H1 (cell line): ENCODE measurements around the gene LTC4S. TPM values are rescaled to one million over a fixed set of nuclear protein-coding genes. Genes with fewer than 3 reads are reported as not detected.

Source experiments
- CTCF ChIA-PET: fragments of 300-600 bp; sonication (Branson Sonifier 250); formaldehyde crosslinking; loops from one replicate; lab custom pipeline; 2021; ENCODE audit not compliant: partially characterized antibody; lab: Charles Lee
- POLR2A ChIA-PET: fragments of 300-600 bp; sonication (Branson Sonifier 250); formaldehyde crosslinking; loops from one replicate; lab custom pipeline; 2021; ENCODE audit warnings: inconsistent platforms; ENCODE audit not compliant: partially characterized antibody; lab: Charles Lee
- DNase-seq, 2 experiments: peaks; one replicate each; pipeline versions ENCODE4 v3.0.0 to v3.0.0-alpha.2; 2010 to 2022; ENCODE audit warnings: low spot score in 2 of 2, low read depth in 1 of 2, mixed read lengths in 1 of 2
- FAIRE-seq: peaks from 2 replicates; lab custom pipeline; 2011; peaks lifted over from hg19 to GRCh38; lab: Jason Lieb, UNC
- H2AFZ ChIP-seq: 2 replicates; pipeline ENCODE4 v1.8.1; 2012; ENCODE audit warnings: low read length, inconsistent platforms
- H2AK5ac ChIP-seq: 2 replicates; pipeline ENCODE4 v1.6.1; 2013; ENCODE audit warnings: low read depth, low read length
- H2BK120ac ChIP-seq: replicated peaks from 2 replicates; pipeline ENCODE3; 2013; ENCODE audit warnings: low read depth, low read length, inconsistent platforms
- H2BK12ac ChIP-seq: 2 replicates; pipeline ENCODE4 v1.6.1; 2013; ENCODE audit warnings: low read depth, low read length
- H2BK15ac ChIP-seq: 2 replicates; pipeline ENCODE4 v1.6.1; 2013; ENCODE audit warnings: low read length
- H2BK20ac ChIP-seq: 2 replicates; pipeline ENCODE4 v1.6.1; 2013; ENCODE audit warnings: low read length
- H2BK5ac ChIP-seq: 2 replicates; pipeline ENCODE4 v1.6.1; 2013; ENCODE audit warnings: low read depth, low read length
- H3K14ac ChIP-seq: 2 replicates; pipeline ENCODE4 v1.6.1; 2013; ENCODE audit warnings: inconsistent platforms; ENCODE audit not compliant: insufficient read length
- H3K18ac ChIP-seq: 2 replicates; pipeline ENCODE4 v1.6.1; 2013; ENCODE audit warnings: low read length; ENCODE audit errors: extremely low read depth
- H3K23ac ChIP-seq: 2 replicates; pipeline ENCODE4 v1.6.1; 2013; ENCODE audit warnings: inconsistent platforms; ENCODE audit not compliant: insufficient read length
- H3K23me2 ChIP-seq: 2 replicates; pipeline ENCODE4 v1.6.1; 2013; ENCODE audit warnings: low read depth, low read length
- H3K27ac ChIP-seq: 2 replicates; pipeline ENCODE4 v1.6.1; 2011; ENCODE audit warnings: low read depth, low read length, inconsistent platforms
- H3K27me3 ChIP-seq, 4 experiments: replicated peaks in 1 of 4; 1 replicate in 1 of 4; 2 replicates in 3 of 4; pipeline versions ENCODE4 v1.6.1 to v1.8.1; 2011 to 2013; ENCODE audit warnings: low read length in 3 of 4, mild to moderate bottlenecking in 3 of 4, inconsistent platforms in 2 of 4, mixed read lengths in 2 of 4, moderate library complexity in 1 of 4; ENCODE audit not compliant: control insufficient read depth in 3 of 4, insufficient read depth in 3 of 4; ENCODE audit errors: extremely low read depth in 1 of 4
- H3K36me3 ChIP-seq, 4 experiments: 2 replicates each; pipeline versions ENCODE4 v1.6.1 to v1.8.1; 2011 to 2013; ENCODE audit warnings: mild to moderate bottlenecking in 4 of 4, low read length in 3 of 4, moderate library complexity in 2 of 4, control low read depth in 1 of 4, inconsistent platforms in 1 of 4; ENCODE audit not compliant: insufficient read depth in 4 of 4, control insufficient read depth in 2 of 4
- H3K4ac ChIP-seq: replicated peaks from 2 replicates; pipeline ENCODE3; 2013; ENCODE audit warnings: low read length, low read depth, mixed read lengths, inconsistent platforms; ENCODE audit not compliant: insufficient read length
- H3K4me1 ChIP-seq, 4 experiments: replicated peaks in 1 of 4; 1 replicate in 1 of 4; 2 replicates in 3 of 4; pipeline versions ENCODE4 v1.6.1 to v1.8.1; 2011 to 2013; ENCODE audit warnings: low read length in 3 of 4, inconsistent platforms in 2 of 4, mixed read lengths in 1 of 4; ENCODE audit not compliant: insufficient read depth in 4 of 4, control insufficient read depth in 3 of 4
- H3K4me2 ChIP-seq, 2 experiments: 2 replicates each; pipeline versions ENCODE4 v1.6.1 to v1.8.1; 2011 to 2013; ENCODE audit warnings: low read depth in 2 of 2, low read length in 2 of 2, control low read depth in 1 of 2, inconsistent platforms in 1 of 2, mild to moderate bottlenecking in 1 of 2; ENCODE audit not compliant: insufficient read depth in 1 of 2
- H3K4me3 ChIP-seq, 4 experiments: fragments of 200-600, 300-600 bp in 1 of 4; sonication (generic), shearing (Covaris generic), sonication (Bioruptor Twin) in 1 of 4; 2 replicates each; pipeline versions ENCODE4 v1.5.1 to v1.8.1; 2011 to 2016; ENCODE audit warnings: low read length in 4 of 4, low read depth in 3 of 4, control low read depth in 2 of 4, inconsistent platforms in 2 of 4, mild to moderate bottlenecking in 2 of 4, mixed read lengths in 1 of 4, moderate library complexity in 1 of 4; ENCODE audit not compliant: insufficient read depth in 2 of 4; ENCODE audit errors: extremely low read depth in 1 of 4
- H3K56ac ChIP-seq: replicated peaks from 2 replicates; pipeline ENCODE3; 2013; ENCODE audit warnings: low read depth, mild to moderate bottlenecking, mixed read lengths, low read length, inconsistent platforms; ENCODE audit not compliant: insufficient read length
- H3K79me1 ChIP-seq: 2 replicates; pipeline ENCODE4 v1.6.1; 2013; ENCODE audit warnings: low read depth, low read length, control low read depth
- H3K79me2 ChIP-seq, 2 experiments: 2 replicates each; pipeline versions ENCODE4 v1.6.1 to v1.8.1; 2012 to 2013; ENCODE audit warnings: low read length in 2 of 2, mild to moderate bottlenecking in 2 of 2, inconsistent platforms in 1 of 2; ENCODE audit not compliant: insufficient read depth in 2 of 2, control insufficient read depth in 1 of 2
- H3K9ac ChIP-seq, 4 experiments: replicated peaks in 1 of 4; 1 replicate in 1 of 4; 2 replicates in 3 of 4; pipeline versions ENCODE4 v1.6.1 to v1.8.1; 2011 to 2013; ENCODE audit warnings: low read depth in 3 of 4, low read length in 3 of 4, control low read depth in 2 of 4, mild to moderate bottlenecking in 2 of 4, moderate library complexity in 2 of 4, inconsistent platforms in 1 of 4; ENCODE audit errors: extremely low read depth in 1 of 4
- H3K9me3 ChIP-seq, 2 experiments: 2 replicates each; pipeline versions ENCODE4 v1.6.1 to v1.8.1; 2012 to 2013; ENCODE audit warnings: mild to moderate bottlenecking in 2 of 2, moderate library complexity in 2 of 2, control low read depth in 1 of 2, inconsistent platforms in 1 of 2, low read depth in 1 of 2, low read length in 1 of 2, mixed read lengths in 1 of 2; ENCODE audit not compliant: insufficient read depth in 2 of 2
- H4K20me1 ChIP-seq, 2 experiments: replicated peaks in 1 of 2; 2 replicates each; pipeline versions ENCODE3 to v1.8.1; 2011 to 2013; ENCODE audit warnings: inconsistent platforms in 2 of 2, low read length in 2 of 2, mild to moderate bottlenecking in 1 of 2; ENCODE audit not compliant: insufficient read depth in 2 of 2, control insufficient read depth in 1 of 2
- H4K5ac ChIP-seq: 2 replicates; pipeline ENCODE4 v1.6.1; 2013; ENCODE audit warnings: low read length, low read depth, mixed read lengths, inconsistent platforms; ENCODE audit not compliant: insufficient read length
- H4K8ac ChIP-seq: 2 replicates; pipeline ENCODE4 v1.8.0; 2013; ENCODE audit warnings: mild to moderate bottlenecking, moderate library complexity, low read length, inconsistent platforms; ENCODE audit not compliant: insufficient read depth; ENCODE audit errors: extremely low read depth
- H4K91ac ChIP-seq: replicated peaks from 2 replicates; pipeline ENCODE3; 2013; ENCODE audit warnings: low read length, mixed read lengths, inconsistent platforms; ENCODE audit not compliant: insufficient read length
- CEBPB ChIP-seq: IDR thresholded peaks from 2 replicates; pipeline ENCODE4 v1.6.1; 2012; ENCODE audit warnings: low read depth, low read length
- WGBS, 2 experiments: shearing (Covaris generic) in 1 of 2; methylation state at CpG; one replicate each; pipeline versions ENCODE4 v1.1.6 to v1.1.7; 2013 to 2015; ENCODE audit warnings: low lambda C conversion rate in 2 of 2, mixed read lengths in 2 of 2, inconsistent platforms in 1 of 2, low coverage in 1 of 2, missing lambda C conversion rate in 1 of 2; ENCODE audit not compliant: insufficient replicate concordance in 2 of 2, insufficient coverage in 1 of 2, insufficient read length in 1 of 2; ENCODE audit errors: extremely low coverage in 1 of 2, missing lambda C conversion rate in 1 of 2; 5-methylcytosine and 5-hydroxymethylcytosine counted together
- polyA plus RNA-seq, 7 experiments: library from polyadenylated mRNA; depleted of rRNA in 3 of 7; stranded (reverse) in 5 of 7; unstranded in 2 of 7; fragments of >200 nt in 5 of 7; fragments of 200-250 nt in 2 of 7; gene quantifications; 1 replicate in 5 of 7; 2 replicates in 1 of 7; 4 replicates in 1 of 7; pipeline versions ENCODE4 v1.2.1 to v1.2.3, GENCODE V29; 2011 to 2013; ENCODE audit warnings: missing spikeins in 2 of 7, mixed read lengths in 2 of 7
- total RNA-seq: library from RNA; stranded (reverse); fragmentation: NEBNext Ultra II Directional; extraction: Animal tissue kit (Norgen Biotek cat#: 25700); gene quantifications from 2 replicates; pipeline ENCODE4 v1.2.1, GENCODE V29; 2021
- TF ChIP-seq, protein P1 (sequence below): IDR thresholded peaks from 2 replicates; pipeline ENCODE4 v1.6.1; 2011; ENCODE audit warnings: low read depth, mild to moderate bottlenecking, low read length; ENCODE audit not compliant: insufficient read depth

Gene LTC4S
- total and polyA plus RNA-seq, 2 of the 8 experiments (the other 6 are each of a cell fraction or from before 2014, with no cell fraction given) = 2.2 to 3.7 TPM

DNA sequence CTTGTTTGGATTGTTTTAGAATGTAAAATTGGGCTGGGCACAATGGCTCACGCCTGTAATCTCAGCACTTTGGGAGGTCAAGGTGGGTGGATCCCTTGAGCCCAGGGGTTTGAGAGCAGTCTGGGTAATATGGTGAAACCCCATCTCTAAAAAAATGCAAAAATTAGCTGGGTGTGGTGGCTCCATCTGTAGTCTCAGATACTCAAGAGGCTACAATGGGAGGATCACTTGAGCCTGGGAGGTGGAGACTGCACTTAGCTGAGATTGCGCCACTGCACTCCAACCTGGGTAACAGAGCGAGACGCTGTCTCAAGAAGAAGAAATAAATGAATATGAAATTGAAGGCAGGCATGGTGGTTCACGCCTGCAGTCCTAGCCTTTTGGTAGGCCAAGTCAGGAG is 39.8 kb upstream of the LTC4S start:
- no peak overlapping the region for H3K56ac ChIP-seq
- no peak overlapping the region for H4K91ac ChIP-seq
- peaks cover 1 to 90% of the 10 kb centered on the region in 2 experiments for H3K79me2 ChIP-seq
- H2AFZ ChIP-seq = no peak overlapping the region
- H3K9ac ChIP-seq = no peak overlapping the region
- no peak overlapping the region for H2BK15ac ChIP-seq
- DNase-seq = no peak
- 0 out of 2 replicates have a peak overlapping the region, but pooled peaks have one; percentile 27 for H2BK12ac ChIP-seq
- no peaks in the 10 kb centered on the region for H3K9me3 ChIP-seq
- no peak overlapping the region for H3K14ac ChIP-seq
- peak overlapping the region in 1 of 2 experiments; percentile 59; a peak in 1 of 4 replicates for H3K4me2 ChIP-seq
- TF ChIP-seq, protein P1, sequence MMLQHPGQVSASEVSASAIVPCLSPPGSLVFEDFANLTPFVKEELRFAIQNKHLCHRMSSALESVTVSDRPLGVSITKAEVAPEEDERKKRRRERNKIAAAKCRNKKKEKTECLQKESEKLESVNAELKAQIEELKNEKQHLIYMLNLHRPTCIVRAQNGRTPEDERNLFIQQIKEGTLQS = no peak
- TF ChIP-seq CEBPB = peak; percentile 43; the same call in 1 of the 2 replicates
- no peaks in the 10 kb centered on the region for H3K27me3 ChIP-seq
- no peak overlapping the region for H3K27ac ChIP-seq
- peak overlapping the region; percentile 52 for H3K18ac ChIP-seq
- H2BK120ac ChIP-seq = no peak overlapping the region
- H3K4ac ChIP-seq = no peak overlapping the region
- H2BK5ac ChIP-seq = no peak overlapping the region; the same call in 1 of the 2 replicates
- POLR2A ChIA-PET = interaction anchor here (1.4 to 2.2 kb wide), 2 partner anchors 14 to 21 kb away, joined by 6 to 13 read pairs; partner anchors contain the start of gene MAML1
- H3K23me2 ChIP-seq = no peaks in the 10 kb centered on the region
- peaks cover 0 to 3% (median 0%) of the 10 kb centered on the region in 4 experiments; a peak in 2 of 8 replicates for H3K36me3 ChIP-seq
- H2BK20ac ChIP-seq = no peak overlapping the region
- H2AK5ac ChIP-seq = no peak overlapping the region
- CTCF ChIA-PET = interaction anchor here (0.9 to 3.5 kb wide), 5 partner anchors 9 to 17 kb away, joined by 3 to 14 read pairs (median 3); no protein-coding TSS in a partner anchor
- FAIRE-seq = no peak
- WGBS, 2 experiments = 94% methylated on average over 5 of the region's 5 CpGs; no CpG with 5 or more reads in 1 of the 2 experiments
- peaks cover 12 to 25% of the 10 kb centered on the region in 2 experiments for H4K20me1 ChIP-seq
- no peak overlapping the region for H3K23ac ChIP-seq
- peaks cover 4 to 7% (median 5%) of the 10 kb centered on the region in 4 experiments for H3K4me1 ChIP-seq
- no peak overlapping the region for H4K5ac ChIP-seq
- H3K4me3 ChIP-seq = no peak overlapping the region
- no peak overlapping the region; the same call in 1 of the 2 replicates for H4K8ac ChIP-seq
- peaks cover 15% of the 10 kb centered on the region for H3K79me1 ChIP-seq
